Left cardiac atrium (tissue), 4 donors: ENCODE results near the gene SOD2. TPM values are rescaled to one million over a fixed set of nuclear protein-coding genes. Genes with fewer than 3 reads are reported as not detected.
"Not testable (repeated sequence)": the region's sequence is repeated elsewhere in the genome, so short reads cannot be mapped to it uniquely, and the experiment has no call there.

ENCODE experiments used
- ATAC-seq, 2 donors: fragments of 200-7000 bp; cut with Tn5 transposase; one replicate each; pipeline ENCODE4 v1.9.1; 2020; ENCODE audit warnings: mild to moderate bottlenecking in 2 of 2, moderate library complexity in 2 of 2
- DNase-seq: peaks from one replicate; pipeline ENCODE4 v3.0.0-alpha.2; 2020
- intact Hi-C, 2 donors: fragments of 100-400 bp; cut with DNase I; formaldehyde crosslinking; loops; one replicate each; pipeline versions ENCODE4 v1.14.1 to v1.15.1; 2022 to 2023
- long read RNA-seq: library from polyadenylated mRNA; unstranded; transcript quantifications from one replicate; pipeline ENCODE4 v2.0.0, GENCODE V29; 2021
- total RNA-seq, 2 donors: library from RNA; stranded (reverse); fragmentation: NEBNext Ultra II Directional; extraction: Animal tissue kit (Norgen Biotek cat#: 25700); gene quantifications; one replicate each; pipeline ENCODE4 v1.2.1, GENCODE V29; 2021
- donor health status: DM: no; HTN: yes; CAD: no.
- donor health status: DM: no; HTN: yes; CAD: no; lungs with severe emphysema.
- donor health status: DM: yes; HTN: yes; CAD: no.
- donor health status: Dilated cardiomyopathy.

The SOD2 gene
- total RNA-seq: 100 to 1,000 TPM; 527 to 576 TPM
- long read RNA-seq, full-length matches to known transcripts: 589 of 652 reads
- long read RNA-seq, partial matches to known transcripts: 10 of 652 reads
- long read RNA-seq, other reads (novel, unspliced or antisense): 53 of 652 reads

- DNase-seq (peak; percentile 88), ATAC-seq (peak; percentile 88 to 91)
- intact Hi-C loops: loop anchor here in 1 of 2 donors (2.0 kb wide), 1 partner anchor 95 kb away; the partner anchor contains the start of gene TCP1
These were observed at the start of gene SOD2 for GRCh38 chr6:159693128-159693893. TSS of gene SOD2 (minus strand) at chr6:159693241. CDS start at chr6:159693167, 74 bp downstream.

- DNase-seq (no peak), ATAC-seq (no peak)
- intact Hi-C loops: no loop called here
These were observed 49.1 kb upstream of the SOD2 start for GRCh38 chr6:159742165-159742564.

GRCh38 chr6:159739341-159739740 is 46.3 kb upstream of the SOD2 start:
- intact Hi-C loops: no loop called here
- ATAC-seq (no peak), DNase-seq (no peak)

GRCh38 chr6:159736908-159737307 is 43.9 kb upstream of the SOD2 start:
- intact Hi-C loops: no loop called here
- DNase-seq: no peak
- ATAC-seq: no peak

GRCh38 chr6:159733395-159733794 is 40.4 kb upstream of the SOD2 start:
- intact Hi-C loops, DNase-seq, ATAC-seq: not testable (repeated sequence)

GRCh38 chr6:159732550-159732949 is 39.5 kb upstream of the SOD2 start:
- intact Hi-C loops, DNase-seq, ATAC-seq: not testable (repeated sequence)

- intact Hi-C loops: no loop called here
- DNase-seq (no peak), ATAC-seq (no peak)
These were observed 37.3 kb upstream of the SOD2 start for GRCh38 chr6:159730332-159730676.

GRCh38 chr6:159729598-159730331 is 36.7 kb upstream of the SOD2 start:
- ATAC-seq (no peak), DNase-seq (no peak)
- intact Hi-C loops: no loop called here

- intact Hi-C loops: no loop called here
- no peak for ATAC-seq
These were observed 35.5 kb upstream of the SOD2 start for GRCh38 chr6:159728531-159728964.

GRCh38 chr6:159727717-159728445 is 34.8 kb upstream of the SOD2 start:
- DNase-seq (peak; percentile 63), ATAC-seq (peak; percentile 53 to 54)
- intact Hi-C loops: loop anchor here in 1 of 2 donors (1.0 kb wide), 1 partner anchor 34 kb away; no protein-coding TSS in a partner anchor

More at GRCh38 chr6:159728531-159728964, 35.5 kb upstream of the SOD2 start:
- DNase-seq: no peak

GRCh38 chr6:159726918-159727716 is 34.1 kb upstream of the SOD2 start, which contains the start of gene WTAP:
TSS of gene WTAP (plus strand) at chr6:159727506. CDS start at chr6:159736266, 8,760 bp downstream.
- DNase-seq (peak; percentile 96), ATAC-seq (peak; percentile 97)

GRCh38 chr6:159726255-159726917 is 33.3 kb upstream of the SOD2 start:
- DNase-seq: no peak
- intact Hi-C loops: no loop called here
- ATAC-seq: peak; percentile 5 to 28

More at GRCh38 chr6:159726918-159727716, 34.1 kb upstream of the SOD2 start, which contains the start of gene WTAP:
- intact Hi-C loops: loop anchor here in 1 of 2 donors (1.0 kb wide), 1 partner anchor 33 kb away; no protein-coding TSS in a partner anchor

- ATAC-seq, intact Hi-C loops, DNase-seq: not testable (repeated sequence)
These were observed 32.2 kb upstream of the SOD2 start for GRCh38 chr6:159725208-159725607.

- intact Hi-C loops: no loop called here
- ATAC-seq (no peak), DNase-seq (no peak)
These were observed 31.7 kb upstream of the SOD2 start for GRCh38 chr6:159724778-159725177.

GRCh38 chr6:159723259-159723658 is 30.2 kb upstream of the SOD2 start:
- DNase-seq (no peak), ATAC-seq (no peak)
- intact Hi-C loops: no loop called here

- no peak for ATAC-seq
- intact Hi-C loops: no loop called here
- DNase-seq: no peak
These were observed 29.6 kb upstream of the SOD2 start for GRCh38 chr6:159722655-159723054.

GRCh38 chr6:159721981-159722380 is 28.9 kb upstream of the SOD2 start:
- DNase-seq, intact Hi-C loops, ATAC-seq: not testable (repeated sequence)

- ATAC-seq: no peak
- intact Hi-C loops: no loop called here
These were observed 27.7 kb upstream of the SOD2 start for GRCh38 chr6:159720708-159721107.

More at GRCh38 chr6:159720708-159721107, 27.7 kb upstream of the SOD2 start:
- DNase-seq: no peak
